GM23248 (cell line): Measurements from ENCODE around the gene PLCB4.

Source experiments
- EZH2 ChIP-seq: fragments of 200-600 bp; sonication (generic); IDR thresholded peaks from 2 replicates; pipeline ENCODE4 v1.6.1; 2018; ENCODE audit warnings: antibody characterized with exemption, mild to moderate bottlenecking; ENCODE audit not compliant: insufficient read depth, poor library complexity, severe bottlenecking
- EZH2phosphoT487 ChIP-seq: fragments of 200-600 bp; sonication (generic); IDR thresholded peaks from 2 replicates; pipeline ENCODE4 v1.6.1; 2018; ENCODE audit warnings: antibody characterized with exemption, moderate library complexity, mild to moderate bottlenecking, low read depth; ENCODE audit not compliant: insufficient read depth

DNA sequence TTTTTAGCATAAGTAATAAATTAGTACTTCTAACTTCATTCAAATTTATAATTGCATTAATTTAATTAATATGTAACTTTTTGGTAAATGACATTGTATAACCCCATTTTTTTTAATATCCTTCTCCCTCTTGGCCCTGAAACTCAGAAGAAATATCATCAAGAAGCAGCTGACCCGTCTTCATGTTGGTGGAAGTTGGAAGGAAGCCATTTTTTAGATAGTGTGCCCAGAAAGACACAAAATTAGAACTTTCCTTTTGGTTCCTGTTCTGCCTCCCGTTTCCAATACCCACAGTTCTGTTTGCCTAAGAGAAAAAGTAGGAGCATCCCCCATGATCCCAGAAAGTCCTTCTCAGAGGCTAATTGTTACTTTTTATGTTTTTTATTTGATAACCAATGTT, 65.5 kb downstream of the PLCB4 start:
- TF ChIP-seq EZH2 = no peak
- no peak for TF ChIP-seq EZH2phosphoT487
